ENCODE results near the gene ANO9. TPM values are rescaled to one million over a fixed set of nuclear protein-coding genes. Genes with fewer than 3 reads are reported as not detected.

ANO9 gene
- total RNA-seq, 2 donors from 2014 or later = 0.11 to 0.75 TPM

- TF ChIP-seq, protein P1, sequence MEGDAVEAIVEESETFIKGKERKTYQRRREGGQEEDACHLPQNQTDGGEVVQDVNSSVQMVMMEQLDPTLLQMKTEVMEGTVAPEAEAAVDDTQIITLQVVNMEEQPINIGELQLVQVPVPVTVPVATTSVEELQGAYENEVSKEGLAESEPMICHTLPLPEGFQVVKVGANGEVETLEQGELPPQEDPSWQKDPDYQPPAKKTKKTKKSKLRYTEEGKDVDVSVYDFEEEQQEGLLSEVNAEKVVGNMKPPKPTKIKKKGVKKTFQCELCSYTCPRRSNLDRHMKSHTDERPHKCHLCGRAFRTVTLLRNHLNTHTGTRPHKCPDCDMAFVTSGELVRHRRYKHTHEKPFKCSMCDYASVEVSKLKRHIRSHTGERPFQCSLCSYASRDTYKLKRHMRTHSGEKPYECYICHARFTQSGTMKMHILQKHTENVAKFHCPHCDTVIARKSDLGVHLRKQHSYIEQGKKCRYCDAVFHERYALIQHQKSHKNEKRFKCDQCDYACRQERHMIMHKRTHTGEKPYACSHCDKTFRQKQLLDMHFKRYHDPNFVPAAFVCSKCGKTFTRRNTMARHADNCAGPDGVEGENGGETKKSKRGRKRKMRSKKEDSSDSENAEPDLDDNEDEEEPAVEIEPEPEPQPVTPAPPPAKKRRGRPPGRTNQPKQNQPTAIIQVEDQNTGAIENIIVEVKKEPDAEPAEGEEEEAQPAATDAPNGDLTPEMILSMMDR (IDR thresholded peaks at IDR 0.05) = no peak
- H3K9me3 ChIP-seq = no peaks in the 10 kb centered on the region
- H3K4me3 ChIP-seq = no peak overlapping the region
- no peak for DNase-seq (ENCODE audit: low spot score)
- H3K36me3 ChIP-seq = no peaks in the 10 kb centered on the region
- peaks cover 0 to 17% of the 10 kb centered on the region in 2 donors for H3K27me3 ChIP-seq
- H3K4me1 ChIP-seq = peaks cover 0 to 10% of the 10 kb centered on the region in 2 donors
- no peak overlapping the region for H3K27ac ChIP-seq
Measured at GRCh38 chr11:371051-371450, 70.8 kb downstream of the ANO9 start.

DNA sequence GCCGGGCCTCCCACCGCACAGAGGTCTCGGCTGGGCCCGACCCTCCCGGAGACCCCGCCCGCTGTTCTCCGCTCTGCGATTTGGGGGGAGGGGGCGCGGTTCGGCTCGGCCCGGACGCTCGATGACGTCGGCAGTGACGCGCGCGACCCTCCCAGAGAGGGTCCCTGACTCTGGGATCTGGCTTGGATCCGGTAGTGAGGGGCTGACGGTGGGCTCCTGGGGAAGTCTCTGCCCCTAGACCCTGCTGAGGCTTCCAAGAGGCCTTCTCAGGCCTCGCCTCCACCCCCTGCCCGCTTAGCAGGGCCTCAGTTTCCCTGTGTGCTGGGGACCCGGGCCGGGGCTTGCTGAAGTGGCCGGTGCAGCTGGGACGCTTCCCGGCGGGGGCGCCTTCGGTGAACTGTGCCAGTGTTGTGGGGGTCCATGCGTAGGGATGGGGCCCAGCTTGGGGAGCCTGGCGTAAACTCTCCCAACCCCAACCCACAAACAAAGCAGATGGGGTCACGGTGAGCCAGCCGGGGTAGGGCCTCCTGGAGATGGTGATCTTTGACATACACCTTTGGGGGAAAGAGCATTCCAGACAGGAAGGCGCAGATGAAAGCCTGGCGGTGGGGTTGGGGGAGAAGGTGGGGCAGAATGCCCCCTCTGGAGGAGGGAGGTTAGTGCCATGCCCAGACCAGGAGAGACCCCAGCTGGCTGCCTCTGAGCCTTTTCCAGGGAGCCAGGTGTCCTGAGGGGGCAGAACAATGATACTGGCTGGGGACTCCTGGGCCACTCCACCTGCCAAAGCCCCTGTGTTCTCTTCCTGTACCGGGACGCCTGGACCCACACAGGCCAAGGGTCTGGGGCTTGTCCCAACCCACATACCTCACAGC lies 71.5 kb downstream of the ANO9 start:
- no peaks in the 10 kb centered on the region for H3K36me3 ChIP-seq
- H3K27me3 ChIP-seq = peaks cover 0 to 17% of the 10 kb centered on the region in 2 donors
- no peak overlapping the region for H3K27ac ChIP-seq
- TF ChIP-seq, protein P1 (IDR thresholded peaks at IDR 0.05) = no peak
- H3K4me3 ChIP-seq = no peak overlapping the region
- peaks cover 0 to 10% of the 10 kb centered on the region in 2 donors for H3K4me1 ChIP-seq
- DNase-seq (ENCODE audit: low spot score) = no peak
- no peaks in the 10 kb centered on the region for H3K9me3 ChIP-seq

GRCh38 chr11:369336-370018 lies 72.3 kb downstream of the ANO9 start, which contains the start of gene B4GALNT4:
Gene B4GALNT4, plus strand, starts transcription at chr11:369499. Its CDS starts 305 bp downstream, at chr11:369804.
- Histone ChIP-seq H3K27ac (no peak within 1 kb of the TSS), H3K27me3 (peaks cover 0 to 17% of the 10 kb centered on the region in 2 donors), H3K36me3 (no peaks in the 10 kb centered on the region), H3K4me1 (peaks cover 0 to 10% of the 10 kb centered on the region in 2 donors), H3K4me3 (peak within 1 kb of the TSS in 1 of 2 donors; percentile 39), H3K9me3 (no peaks in the 10 kb centered on the region)
- TF ChIP-seq, protein P1 (IDR thresholded peaks at IDR 0.05) = no peak
- no peak for DNase-seq (ENCODE audit: low spot score)

DNA sequence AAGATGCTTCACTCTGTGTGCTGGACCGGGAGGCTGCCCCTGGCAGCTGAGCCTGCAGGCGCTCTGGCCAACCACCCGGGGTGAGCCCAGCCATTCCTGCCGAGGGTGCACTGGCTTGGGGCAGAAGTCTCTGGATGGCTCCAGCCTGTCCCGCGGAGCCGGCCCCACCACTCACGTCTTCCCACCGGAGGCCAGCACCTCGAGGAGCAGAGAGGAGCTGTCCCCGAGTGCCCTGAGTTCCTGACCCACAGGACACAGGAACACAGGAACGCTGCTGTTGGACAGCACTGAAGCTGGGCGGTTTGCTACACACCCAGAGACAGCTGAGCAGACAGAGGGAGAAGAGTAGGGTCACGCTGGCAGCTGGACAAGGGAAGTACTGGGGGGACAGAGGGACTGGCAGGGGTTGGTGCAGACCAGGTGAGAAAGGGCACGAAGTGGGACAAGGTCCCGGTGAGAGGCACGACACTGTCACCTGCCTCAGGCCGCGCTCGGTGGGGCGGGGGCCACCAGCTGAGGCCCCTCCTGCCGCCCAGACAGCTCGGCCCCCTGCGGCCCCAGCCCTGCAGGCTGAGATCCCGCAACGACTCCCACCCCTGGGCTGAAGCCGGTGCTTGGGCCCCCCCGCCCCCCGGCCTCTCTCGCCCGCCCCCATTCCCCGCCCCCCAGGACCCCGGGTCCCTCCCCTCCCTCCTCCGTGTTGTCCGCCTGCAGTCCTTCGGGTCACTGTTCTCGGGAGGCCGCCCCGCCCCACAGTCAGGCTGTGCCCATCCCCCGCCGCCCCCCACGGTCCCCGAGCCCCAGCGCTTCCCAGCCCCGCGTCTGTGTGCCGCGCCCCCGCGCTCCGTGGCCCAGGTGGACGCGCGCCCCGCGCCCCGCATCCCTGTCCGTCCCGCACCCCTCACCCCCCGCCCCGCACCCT lies 73.1 kb downstream of the ANO9 start:
- H3K4me1 ChIP-seq = peaks cover 0 to 10% of the 10 kb centered on the region in 2 donors
- H3K4me3 ChIP-seq = peak overlapping the region in 1 of 2 donors; percentile 39
- no peaks in the 10 kb centered on the region for H3K36me3 ChIP-seq
- no peak for DNase-seq (ENCODE audit: low spot score)
- peaks cover 0 to 17% of the 10 kb centered on the region in 2 donors for H3K27me3 ChIP-seq
- TF ChIP-seq, protein P1 (IDR thresholded peaks at IDR 0.05) = no peak
- no peaks in the 10 kb centered on the region for H3K9me3 ChIP-seq
- H3K27ac ChIP-seq = no peak overlapping the region

DNA sequence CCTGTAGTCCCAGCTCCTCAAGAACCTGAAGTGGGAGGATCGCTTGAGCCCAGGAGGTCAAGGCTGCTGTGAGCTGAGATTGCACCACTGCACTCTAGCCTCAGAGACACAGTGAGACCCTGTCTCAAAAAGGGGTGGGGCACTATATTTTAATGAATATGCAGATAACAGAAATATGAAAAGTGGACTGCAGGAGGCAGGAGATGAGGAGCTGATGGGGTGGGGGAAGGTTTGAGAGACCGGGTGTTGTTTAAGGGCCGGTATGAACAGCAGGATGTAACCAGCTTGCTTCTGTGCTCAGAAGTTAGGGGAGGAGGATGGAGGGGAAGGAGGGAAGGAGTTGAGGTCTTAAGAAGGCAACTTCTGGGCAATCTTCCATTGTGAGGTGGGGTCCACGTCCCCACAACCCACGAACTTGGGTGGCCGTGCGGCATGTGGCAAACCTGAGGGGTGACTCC lies 73.8 kb downstream of the ANO9 start:
- no peak overlapping the region for H3K4me3 ChIP-seq
- no peaks in the 10 kb centered on the region for H3K36me3 ChIP-seq
- TF ChIP-seq, protein P1 (IDR thresholded peaks at IDR 0.05) = no peak
- no peaks in the 10 kb centered on the region for H3K9me3 ChIP-seq
- no peak overlapping the region for H3K27ac ChIP-seq
- H3K27me3 ChIP-seq = peaks cover 0 to 17% of the 10 kb centered on the region in 2 donors
- H3K4me1 ChIP-seq = peaks cover 0 to 10% of the 10 kb centered on the region in 2 donors
- no peak for DNase-seq (ENCODE audit: low spot score)

All from right atrium auricular region (tissue), 2 donors.